NCI-H2171 (cell line): Measurements from ENCODE around the gene POP4.
"Not testable (repeated sequence)": the region's sequence is repeated elsewhere in the genome, so short reads cannot be mapped to it uniquely, and the experiment has no call there.

Experiments
- DNase-seq: peaks from one replicate; lab custom pipeline; 2025; lab: John Stamatoyannopoulos, UW

POP4 gene

DNA sequence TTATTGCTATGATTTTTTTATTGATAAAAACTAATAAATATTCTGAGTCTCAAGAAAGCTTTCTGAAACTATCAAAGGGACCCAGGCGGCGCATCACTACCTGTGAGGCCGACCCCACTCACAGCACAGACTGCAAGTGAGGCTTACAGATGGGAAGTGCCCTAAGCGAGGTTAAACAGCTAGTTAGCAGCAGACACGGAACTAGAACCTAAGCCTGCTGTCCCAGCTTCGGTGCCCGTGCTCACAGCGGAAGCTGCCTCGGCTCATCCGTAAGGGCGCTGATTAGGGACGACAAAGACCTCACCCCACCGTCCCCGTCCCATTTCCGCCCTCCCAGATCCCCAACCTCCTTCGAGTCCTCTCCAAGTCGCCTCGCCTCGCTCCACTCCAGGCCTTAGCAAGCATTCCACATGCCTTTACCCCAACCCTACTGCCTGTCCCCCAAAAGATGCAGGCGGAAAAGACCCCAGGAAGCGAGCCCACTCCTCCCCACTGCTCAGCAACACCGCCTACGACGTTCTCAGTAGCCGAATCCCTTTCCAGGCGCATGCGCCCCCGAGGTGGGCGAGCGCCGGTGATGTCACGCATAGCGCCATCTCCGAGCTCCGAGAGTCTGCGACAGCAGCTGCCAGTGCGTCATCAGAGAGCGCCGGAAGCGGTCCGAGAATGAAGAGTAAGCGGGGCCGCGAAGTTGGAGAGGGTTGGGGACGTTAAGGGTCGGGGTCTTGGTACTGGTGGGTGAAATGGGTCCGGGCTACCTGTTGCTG, at the start of gene POP4:
Gene POP4 (plus strand): TSS at position 631 of the 767 bp plus-strand sequence. CDS start 36 bp downstream, at position 667.
- DNase-seq = peak; percentile 95

DNA sequence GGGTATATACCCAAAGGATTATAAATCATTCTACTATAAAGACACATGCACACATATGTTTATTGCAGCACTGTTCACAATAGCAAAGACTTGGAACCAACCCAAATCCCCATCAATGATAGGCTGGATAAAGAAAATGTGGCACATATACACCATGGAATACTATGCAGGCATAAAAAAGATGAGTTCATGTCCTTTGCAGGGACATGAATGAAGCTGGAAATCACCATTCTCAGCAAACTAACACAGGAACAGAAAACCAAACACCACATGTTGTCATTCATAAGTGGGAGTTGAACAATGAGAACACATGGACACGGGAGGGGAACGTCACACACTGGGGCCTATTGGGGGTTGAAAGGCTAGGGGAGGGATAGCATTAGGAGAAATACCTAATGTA, 47.0 kb upstream of the POP4 start:
- DNase-seq = not testable (repeated sequence)

DNA sequence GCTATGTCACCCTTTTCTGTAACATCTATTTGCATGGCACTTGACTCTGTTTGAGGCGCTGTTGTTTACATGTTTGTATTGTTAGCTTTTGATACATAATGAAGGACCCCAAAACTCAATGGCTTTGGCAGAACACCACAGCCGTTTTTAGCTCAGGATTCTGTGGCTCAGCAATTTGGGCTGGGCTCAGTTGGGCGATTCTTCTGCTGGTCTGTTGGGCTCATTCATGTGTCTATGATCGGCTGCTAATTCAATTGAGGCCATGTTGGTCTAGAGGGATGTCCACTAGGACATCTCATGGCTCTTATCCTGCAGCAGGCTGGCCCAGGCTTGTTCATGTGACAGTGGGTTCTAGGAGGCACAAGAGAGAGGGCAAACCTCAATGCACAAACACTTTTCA, 46.3 kb upstream of the POP4 start:
- no peak for DNase-seq

GRCh38 chr19:29560313-29561075, 45.6 kb upstream of the POP4 start:
- DNase-seq = peak; percentile 42

GRCh38 chr19:29561601-29562000, 44.5 kb upstream of the POP4 start:
- no peak for DNase-seq

DNA sequence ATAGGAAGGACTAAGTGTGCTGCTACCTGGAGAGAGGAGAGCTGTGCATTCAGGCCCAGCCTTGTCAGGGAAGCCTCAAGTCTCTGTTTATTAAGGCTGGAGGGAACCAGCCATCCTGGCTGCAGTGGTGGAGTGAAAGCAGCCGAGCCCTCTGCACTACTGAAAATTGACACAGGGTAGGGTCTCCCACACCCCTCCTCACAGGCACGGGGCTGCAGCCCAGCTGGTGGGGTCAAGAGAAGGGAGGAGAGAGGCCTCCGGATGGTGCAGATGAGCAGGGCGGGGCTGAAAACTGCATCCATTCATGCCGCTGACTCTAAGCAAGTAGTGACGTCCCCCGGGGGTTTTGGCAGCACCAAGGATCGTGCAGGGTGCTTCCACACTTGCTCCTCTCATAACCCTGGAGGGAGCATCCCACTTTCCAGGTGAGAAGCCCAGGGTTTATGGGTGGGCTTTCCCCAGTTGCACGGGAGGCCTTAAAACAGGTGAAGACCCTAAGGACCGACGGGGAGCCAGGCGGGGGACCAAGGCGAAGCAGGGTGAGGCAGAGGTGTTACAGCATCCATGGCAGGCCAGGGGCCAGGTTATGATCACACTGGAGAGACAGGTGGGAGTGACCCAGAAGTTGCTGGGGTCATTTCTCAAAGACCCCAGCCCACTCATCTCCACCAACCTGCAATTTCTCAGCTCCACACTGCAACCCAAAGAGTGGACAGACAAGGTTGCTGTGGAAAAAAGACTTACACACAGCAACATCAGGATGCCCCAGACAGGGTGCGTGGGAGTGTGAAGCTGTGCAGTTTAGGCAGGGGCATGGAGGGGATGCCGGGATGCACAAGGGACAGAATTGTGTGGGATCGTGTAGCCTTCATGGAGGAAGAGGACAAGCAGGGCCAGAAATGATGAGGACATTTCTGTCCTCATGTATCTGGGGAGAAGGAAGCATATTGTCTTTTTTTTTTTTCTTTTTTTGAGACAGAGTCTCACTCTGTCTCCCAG, 43.5 kb upstream of the POP4 start:
- no peak for DNase-seq

DNA sequence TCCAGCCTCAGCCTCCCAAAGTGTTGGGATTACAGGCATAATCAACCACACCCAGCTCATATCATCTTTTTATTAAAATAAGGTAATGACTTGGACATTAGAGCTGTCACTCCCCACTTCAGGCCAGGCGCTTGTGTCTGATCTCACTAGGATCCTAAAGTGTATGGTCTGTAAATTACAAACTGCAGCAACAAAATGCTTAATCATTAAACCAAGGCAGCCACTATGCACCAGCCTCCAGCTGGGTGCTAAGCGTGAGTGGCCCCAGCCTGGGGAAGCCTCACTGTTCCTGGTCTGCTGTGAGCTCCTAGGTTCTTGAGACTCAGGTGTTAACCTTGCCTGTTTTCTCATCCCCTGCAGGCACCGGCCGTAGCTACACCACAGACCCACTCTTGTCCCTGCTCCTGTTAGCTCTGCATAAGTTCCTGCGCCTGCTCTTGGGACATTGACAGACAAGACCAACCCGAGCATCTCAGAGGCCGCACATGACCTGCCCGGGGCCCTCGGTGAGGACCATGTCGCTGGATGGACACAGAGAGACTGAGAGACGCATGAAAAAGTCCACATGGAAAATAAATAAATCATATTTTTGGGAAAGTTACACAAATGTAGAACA, 42.5 kb upstream of the POP4 start:
- no peak for DNase-seq

DNA sequence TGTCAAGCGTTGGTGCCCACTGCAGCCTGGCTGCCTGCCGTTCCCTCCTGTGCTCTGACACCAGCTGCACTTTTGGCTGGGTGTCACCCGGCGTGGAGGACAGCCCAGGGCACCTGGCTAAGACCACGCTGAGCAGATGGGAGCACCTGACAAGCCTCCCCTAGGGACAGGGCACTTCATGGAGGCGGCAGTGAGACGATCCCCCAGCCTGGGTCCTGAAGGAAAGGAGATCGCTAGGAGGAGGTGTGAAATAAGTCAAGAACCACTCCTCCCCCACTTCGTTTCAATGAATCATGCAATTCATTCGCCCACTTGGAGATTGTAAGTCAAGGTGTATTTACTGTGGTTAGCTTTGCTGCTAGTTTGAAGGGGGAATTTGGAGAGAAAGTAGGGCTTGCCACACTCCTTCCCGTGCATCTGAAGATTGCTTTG, 41.5 kb upstream of the POP4 start:
- peak; percentile 98 for DNase-seq

GRCh38 chr19:29565171-29565570, 40.9 kb upstream of the POP4 start:
- DNase-seq = no peak

DNA sequence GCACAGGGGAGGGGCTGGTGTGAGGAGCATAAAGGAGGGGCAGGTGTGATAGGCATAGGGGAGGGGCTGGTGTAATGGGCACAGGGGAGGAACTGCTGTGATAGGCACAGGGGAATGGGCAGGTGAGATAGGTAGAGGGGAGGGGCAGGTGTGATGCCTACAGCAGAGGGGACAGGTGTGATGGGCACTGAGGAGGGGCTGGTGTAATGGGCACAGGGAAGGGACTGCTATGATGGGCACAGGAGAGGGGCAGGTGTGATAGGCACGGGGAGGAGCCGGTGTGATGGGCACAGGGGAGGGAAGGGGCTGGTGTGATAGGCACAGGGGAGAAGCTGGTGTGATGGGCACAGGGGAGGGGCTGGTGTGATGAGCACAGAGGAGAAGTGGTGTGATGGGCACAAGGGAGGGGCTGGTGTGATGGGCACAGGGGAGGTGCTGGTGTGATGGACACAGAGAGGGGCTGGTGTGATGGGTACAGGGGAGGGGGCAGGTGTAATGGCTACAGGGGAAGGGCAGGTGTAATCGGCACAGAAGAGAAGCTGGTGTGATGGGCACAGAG, 39.5 kb upstream of the POP4 start:
- no peak for DNase-seq

- no peak for DNase-seq
These were observed 38.6 kb upstream of the POP4 start for GRCh38 chr19:29567366-29567915.

DNA sequence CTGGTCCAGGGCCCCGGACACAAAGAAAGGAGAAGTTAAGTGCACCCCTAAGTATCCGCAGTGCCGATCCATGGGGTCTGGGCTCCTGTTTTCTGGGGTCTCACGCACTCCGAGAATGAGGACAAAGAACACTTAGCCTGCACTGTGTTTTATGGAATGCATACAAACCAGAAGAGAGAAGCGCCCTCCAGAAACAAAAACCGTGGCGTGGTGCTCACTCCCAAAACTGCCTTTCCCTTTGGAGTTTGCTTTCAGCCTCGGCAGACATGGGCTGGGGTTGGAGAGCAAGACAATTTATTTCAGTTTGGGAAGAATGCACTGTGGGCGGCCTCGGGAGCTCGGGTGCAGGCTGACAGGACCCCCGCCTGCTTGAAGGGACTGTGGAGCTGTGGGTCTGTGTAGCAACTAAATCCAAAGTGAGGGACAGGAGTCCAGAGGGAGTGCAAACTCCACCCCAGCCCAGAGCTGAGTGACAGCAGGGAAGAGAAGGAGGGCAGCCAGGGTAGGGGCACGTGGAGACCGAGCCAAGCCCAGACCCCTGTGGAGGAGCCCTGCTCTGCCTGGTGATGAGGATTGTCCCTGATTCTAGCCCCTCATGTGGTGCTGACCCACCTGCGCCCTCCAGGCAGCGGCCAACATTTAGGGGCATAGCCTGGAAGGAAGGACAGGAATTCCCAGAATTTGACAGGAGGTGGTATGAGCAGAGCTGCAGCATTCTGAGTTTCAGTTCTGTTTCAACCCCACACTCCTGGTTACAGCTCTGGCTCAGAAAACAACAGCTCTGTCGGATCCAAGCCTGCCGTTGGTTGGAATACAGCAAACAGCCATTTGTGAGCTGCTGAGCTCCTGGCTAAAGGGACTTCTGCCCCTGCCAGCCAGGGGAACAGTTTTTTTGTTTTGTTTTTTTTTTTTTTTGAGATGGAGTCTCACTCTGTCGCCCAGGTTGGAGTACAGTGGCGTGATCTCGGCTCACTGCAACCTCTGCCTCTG, 37.8 kb upstream of the POP4 start:
- DNase-seq = no peak

- no peak for DNase-seq
These were observed 36.8 kb upstream of the POP4 start for GRCh38 chr19:29569038-29569911.

DNA sequence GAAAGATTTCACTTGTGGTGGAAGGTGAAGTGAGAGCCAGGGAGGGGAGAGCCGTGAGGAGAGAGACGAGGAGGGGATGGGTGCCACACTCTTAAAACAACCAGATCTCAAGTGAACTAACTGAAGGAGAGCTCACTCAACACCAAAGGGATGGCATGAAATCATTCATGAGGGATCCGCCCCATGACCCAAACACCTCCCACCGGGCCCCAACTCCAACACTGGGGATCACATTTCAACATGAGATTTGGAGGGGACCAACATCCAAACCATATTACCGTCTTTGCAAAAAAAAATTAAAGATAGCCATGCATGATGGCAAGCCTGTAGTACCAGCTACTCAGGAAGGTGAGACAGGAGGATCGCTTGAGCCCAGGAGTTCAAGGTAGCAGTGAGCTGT, 34.9 kb upstream of the POP4 start:
- DNase-seq = no peak

- DNase-seq = no peak
These were observed 32.6 kb upstream of the POP4 start for GRCh38 chr19:29573486-29573885.

DNA sequence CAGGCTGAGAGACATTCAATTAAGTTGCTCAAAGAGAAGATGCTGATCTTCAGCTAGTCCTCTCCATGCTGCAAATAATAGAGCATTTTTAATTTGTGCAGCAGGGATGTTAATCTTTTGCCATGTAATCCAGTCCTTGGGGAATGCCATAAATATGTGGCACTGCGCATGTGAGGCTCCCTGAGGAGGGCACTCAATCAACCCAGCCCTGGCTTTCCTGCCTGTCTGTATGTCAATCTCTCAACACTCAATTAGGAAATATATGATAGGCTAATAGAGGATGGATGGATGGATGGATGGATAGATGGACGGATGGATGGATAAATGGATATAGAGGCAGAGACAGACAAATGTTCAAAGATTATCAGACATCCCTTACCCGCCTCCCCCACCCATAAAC, 31.6 kb upstream of the POP4 start:
- no peak for DNase-seq

DNA sequence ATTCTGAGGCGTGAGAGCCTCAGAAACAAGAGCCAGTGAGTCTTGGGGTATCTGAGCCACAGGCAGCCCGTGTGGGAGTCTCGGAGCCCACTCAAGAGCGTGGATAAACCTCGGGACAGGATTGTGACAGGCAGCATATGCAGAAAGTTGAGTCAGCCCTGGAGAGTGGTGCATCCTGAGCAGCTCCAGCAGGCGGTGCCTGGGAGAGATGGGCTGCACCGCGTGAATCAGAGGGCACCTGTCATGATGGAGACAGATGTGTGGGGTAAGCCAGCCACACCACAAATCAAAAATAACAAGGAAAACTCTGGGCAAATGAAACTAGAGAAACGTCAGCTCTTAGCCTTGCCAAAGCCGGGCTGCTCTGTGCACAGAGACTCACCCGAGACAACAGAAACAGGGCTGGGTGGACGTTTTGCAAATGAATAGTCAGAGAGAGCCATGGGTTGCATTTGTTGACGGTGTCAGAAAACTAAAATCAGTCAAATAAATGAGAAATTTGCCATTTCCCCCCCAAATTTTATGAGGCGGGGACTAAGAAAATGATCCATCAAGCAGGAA, 30.0 kb upstream of the POP4 start:
- peak; percentile 37 for DNase-seq
